GM18858 (cell line): Measurements from ENCODE around the gene CDK5R1.

Experiments
- ATAC-seq: cut with Tn5 transposase; IDR thresholded peaks from one replicate; pipeline ENCODE4 v1.9.1; 2021; ENCODE audit not compliant: unreplicated experiment

The CDK5R1 gene

DNA sequence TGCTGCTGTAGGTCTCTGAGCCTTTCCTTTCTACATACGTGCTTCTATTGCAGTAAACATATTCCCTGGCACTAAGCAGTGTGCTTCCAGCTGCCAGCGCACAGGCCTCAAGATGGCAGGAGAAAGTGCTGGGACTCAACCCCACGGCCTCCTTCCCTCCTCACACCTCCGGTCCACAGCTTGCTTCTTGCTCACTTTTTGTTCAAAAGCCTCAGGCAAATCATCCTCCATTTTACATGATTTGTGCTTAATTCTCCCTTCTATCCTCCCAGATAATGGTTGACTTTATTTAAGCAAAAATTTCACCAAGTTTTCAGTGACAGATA is 5.4 kb downstream of the CDK5R1 start:
- ATAC-seq: no peak

DNA sequence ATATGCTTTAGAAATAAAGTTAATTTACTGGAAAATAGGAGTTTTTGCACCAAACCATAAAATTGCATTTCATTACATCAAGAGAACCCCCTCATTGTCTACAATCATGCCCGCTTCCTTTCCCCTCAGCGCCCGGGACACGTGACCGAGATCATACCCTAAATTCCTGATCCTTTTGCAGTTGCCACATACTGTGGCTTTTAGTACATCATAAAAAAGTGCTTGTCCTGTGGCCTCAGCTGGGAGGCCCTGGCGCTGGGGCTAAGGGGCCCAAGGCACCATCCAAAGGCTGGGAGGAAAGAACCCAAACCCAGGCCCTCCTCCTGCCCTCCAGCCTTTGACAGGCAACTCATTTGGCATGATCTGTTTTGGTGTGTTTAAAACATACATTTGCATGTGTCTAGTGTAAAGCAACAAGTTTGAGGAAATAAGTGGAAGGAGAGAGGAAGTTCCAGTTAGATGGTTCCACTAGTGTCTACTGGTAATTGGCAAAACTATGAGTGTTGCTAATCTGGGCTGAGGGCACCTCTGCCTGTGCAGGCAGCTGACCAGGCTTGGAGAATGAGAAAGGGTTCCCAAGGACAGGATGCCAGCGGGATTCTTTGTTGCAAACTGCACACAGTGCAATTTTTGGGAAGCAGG is 6.0 kb downstream of the CDK5R1 start:
- no peak for ATAC-seq

DNA sequence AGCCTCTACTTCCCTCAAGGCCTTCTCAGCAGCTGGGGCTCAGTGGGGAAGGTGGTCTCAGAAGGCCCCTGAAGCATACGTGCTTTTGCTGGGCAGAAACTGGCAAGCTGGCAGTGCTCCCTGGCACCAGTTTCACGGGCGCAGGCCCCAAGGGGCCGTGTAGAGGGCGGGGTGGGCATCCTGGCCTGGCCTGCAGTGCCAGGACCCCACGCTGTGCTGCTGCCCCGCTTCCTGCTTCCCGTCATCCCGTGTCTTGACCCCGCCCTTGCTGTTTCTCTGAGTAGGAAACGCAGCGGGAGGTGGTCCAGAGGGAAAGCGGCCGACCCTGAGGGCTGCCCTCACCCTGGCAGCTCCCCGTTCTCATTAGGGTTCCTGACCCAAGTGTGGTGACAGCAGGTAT is 6.8 kb downstream of the CDK5R1 start:
- no peak for ATAC-seq

DNA sequence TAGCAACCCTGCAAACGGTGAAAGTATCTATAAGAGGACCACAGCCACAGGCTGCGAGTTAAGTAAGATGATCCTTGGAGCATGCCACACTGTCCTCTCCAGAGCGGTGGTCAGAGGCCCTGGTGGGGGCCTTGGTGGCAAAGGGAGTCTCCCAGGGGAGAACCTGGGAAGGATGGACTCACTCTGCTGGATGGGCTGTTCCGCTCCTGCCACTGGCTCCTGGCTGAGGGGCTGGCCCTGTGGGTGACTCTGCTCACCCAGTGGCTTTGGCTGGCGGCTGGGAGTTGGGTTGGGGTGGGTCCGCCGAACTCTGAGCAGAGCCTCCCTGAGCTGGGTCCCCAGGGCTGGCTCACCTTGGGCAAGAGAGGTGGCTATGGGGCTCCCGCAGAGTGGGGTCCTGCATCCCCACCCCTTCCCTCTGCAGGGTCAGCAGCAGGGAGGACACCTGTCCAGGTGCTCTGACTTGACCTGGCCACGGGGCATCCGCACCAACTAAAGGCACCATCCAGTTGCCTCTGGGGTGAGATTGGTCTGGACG is 7.3 kb downstream of the CDK5R1 start:
- ATAC-seq: no peak

DNA sequence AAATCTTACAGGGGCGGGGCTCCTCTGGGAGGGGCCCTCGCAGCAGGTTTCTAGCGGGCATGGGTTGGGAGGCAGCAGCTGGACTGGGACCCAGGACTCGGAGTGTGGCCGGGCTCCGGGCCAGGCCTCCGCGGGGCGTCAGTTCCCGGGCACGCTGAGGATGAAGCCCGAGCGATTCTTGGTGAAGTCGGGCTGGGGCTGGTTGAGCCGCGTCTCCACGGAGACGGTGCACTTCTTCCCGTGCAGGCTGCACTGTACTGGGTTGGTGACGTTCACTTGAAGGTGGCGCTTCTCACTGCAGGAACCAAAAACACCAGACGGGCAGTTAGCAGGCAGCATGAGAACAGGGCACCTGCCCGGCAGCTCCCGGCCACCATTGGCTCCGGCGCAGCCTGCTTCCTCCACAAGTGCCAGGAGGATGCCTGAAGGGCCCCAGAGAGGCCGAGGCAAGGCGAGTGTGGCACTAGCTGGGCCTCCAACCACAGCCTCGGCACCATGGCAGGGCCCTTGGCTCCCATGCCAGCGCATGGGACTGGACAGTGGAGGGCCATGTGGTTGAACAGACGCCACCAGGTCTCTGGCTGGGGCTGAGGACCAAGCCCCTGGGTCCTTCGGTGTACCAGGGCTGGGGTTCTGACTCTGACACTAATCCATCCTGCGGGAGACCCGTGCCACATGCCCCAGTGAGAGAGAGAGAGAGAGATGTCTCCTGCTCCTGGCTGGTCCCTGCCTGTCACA is 8.0 kb downstream of the CDK5R1 start:
- ATAC-seq: no peak

DNA sequence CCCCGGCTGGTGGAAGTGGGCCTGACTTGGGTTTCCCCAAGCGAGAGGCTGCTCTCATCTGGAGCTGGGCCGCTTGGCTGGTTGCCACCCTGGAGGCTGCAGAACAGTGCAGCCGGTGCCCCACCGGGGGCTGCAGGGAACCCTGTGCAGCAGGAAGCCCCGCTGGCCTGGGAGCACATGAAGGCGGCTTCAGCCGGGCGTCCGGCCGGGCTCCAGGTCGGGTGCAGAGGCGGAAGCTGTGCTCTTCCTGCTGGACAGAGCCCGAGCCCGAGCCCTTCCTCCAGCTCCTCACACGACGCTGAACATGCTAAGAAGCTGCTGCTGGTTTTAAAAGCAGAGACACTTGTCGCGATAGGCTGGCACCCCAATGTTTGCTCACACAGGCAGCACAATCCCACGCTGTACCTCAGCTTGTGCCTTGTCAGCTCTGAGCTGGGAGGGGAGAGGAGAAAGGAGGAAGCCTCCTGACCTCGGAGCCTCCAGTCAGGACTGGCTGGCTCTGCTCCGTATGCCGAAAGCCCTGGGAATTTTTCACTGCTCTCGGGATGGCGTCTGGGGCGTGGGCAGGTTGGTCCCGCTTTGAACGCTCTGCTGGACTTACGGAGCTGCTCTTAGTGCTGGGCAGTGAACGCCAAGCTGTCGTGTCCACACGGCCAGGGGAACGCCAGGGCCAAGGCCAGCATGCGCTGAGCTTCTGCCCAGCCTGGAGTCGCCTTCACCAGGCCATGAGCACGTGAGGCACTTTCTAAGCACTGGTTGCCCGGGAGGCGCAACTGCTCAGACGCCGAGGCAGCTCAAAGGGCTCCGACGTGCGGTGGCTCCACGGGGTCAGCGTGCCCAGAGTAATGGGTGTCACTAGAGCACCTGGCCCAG is 8.8 kb downstream of the CDK5R1 start:
- no peak for ATAC-seq

DNA sequence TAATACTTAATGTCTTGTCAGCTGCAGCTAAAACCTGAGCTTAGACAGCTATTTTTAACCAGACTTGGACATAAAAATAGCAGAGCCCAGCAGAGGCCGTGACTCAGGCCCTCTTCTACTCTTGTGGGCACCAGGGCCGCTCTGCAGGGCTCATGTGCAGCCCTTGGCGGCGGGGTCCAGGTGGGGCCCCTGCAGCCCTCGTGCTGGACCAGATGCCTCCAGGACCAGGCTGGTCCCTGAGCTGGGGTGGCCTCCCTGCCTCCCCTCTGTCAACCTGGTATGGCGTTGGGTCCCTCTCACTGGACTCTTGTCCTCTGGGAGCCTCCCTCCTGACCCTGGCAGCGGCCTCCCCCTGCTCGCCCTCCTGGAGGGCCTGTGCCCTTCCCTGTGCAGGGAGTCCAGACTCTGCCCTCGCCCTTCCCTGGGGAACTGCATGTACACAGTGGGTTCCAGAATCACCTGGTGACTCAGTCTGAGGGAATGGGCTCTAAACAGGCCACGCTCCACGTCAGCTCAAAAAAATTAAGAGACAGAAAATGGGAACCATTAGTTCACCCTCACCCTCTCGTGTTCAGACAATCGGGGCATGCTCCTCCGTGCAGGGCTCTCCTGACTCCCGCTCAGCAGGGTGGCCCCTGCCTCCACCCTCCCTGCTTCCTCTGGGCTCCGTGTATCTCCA is 9.7 kb downstream of the CDK5R1 start:
- no peak for ATAC-seq

DNA sequence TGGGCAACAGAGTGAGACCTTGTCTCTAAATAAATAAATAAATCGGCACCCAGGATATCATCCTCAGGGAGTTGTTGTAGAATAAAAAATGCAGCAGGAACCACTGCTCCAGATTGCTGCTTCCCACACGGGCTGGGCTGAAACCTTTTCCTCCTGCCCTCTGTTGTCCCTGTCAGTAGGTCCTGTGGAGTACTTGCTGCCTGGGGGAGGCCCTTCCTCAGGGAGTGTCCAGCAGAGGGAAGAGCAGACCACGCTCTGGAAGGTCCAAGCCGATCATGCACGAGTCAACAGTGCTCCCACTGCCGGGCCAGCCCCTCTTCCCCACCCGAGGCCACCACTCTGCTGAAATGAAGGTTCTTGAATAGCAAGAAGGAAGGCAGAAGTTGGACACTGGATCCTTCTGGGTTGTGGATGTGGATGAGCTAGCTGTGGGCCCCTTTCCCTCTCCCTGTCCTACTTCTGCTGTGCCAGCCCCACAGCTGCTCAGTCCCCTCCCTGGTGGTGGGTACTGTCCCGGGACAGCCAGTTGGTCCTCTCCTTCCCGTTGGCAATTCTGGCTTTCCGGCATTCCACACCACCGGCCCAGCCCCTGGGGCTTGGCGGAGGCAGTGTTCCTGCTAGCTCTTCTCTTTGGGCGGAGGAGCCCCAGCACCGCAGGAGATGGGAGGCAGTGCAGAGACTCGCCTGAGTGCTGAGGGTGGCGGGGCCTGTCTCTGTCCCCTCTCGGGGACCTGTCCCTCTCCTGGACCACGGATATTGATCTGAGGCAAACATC is 10.8 kb downstream of the CDK5R1 start:
- ATAC-seq: no peak

DNA sequence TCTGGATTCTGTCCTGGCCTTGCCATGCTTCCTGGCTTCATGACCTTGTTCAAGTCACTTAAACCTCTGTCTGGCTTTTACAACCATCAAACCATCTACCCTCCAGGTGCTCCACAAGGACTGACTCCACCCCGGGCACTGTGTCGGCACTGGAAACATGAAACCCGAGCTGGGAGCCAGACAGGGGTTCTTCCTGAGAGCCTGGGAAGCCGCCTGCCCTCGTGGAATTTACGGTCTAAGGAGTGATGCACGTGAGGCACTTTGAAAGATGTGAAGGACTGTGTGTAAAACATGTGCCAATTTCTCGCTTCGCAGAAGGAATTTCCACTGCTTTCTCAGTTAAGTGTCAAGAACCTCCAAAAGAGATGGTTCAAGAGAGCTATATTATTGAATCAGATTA is 11.6 kb downstream of the CDK5R1 start:
- ATAC-seq: no peak

DNA sequence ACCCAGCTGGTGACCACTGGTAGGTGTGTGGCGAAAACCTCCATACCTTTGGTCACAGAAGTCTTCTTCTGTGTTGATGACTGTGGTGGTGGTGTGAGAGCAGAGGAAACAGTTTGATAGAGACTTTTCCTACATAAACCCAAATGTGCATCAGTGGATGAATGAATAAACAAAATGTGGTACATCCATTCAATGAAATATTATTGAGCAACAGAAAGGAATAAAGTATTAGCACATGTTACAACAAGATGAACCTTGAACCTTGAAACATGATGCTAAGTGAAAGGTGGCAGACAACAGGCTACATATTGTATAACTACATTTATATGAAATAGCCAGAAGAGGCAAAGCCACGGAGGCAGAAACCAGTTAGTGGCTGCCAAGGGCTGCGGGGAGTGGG is 15.2 kb downstream of the CDK5R1 start:
- no peak for ATAC-seq

DNA sequence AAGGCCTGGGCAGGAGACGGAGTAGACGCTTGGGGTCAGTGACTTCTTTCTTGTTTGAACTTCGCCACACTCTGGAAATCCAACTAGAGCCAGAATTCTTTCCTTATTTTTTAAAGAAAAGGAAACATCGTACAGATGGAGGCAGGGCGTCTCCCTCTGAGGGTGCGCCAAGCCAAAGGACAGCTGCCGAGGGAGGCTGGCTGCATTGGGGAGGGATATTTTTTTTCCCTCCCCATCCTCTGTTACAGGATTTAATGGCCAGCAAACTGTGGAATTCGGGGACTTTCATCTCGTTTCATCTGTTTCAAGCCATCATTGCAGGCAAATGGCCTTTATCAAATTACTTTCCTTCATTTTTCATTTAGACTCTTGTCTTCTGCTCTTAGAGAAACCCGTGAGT is 15.9 kb downstream of the CDK5R1 start:
- ATAC-seq: no peak

DNA sequence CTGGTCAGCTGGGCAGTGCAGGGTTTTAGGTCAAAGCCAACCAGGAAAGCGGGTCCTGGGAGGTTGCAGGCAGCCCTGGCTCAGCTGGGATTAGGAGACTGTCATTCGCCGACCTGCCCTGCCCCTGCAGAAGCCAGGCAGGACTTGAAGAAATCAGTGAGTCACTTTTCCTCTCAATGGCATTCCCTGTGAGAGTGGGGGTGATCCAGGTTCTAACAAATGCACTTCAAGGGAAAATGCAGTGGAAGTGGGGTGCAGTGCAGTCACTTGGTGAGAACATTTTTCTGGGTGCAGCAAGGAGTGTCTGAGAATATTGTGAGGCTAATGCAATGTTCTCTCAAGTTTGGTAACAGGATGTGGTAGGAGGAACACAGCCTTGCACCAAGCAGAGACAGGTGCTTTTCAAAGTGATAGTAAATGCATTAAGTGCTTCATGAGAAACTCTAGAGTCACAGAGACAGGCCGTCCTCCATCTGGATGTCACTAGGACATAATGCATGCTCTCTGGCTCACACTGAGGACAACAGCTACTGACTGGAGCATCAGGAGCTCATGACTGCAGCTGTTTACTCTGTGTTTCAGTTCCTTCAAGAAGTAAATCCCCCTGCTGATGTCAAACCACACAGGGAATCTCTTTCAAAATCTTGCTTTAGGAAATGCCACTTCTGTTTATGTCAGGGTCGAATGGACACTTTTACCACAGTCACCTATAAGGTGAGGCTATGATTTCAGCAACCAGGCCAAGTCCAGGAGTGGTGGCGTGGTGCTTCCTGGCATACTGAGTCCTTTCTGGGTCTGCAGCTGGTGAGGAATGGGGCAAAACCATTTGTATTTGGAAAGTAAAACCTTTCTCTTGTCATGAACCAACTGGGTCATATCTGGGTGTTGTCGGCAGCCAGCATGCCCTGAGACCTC is 16.7 kb downstream of the CDK5R1 start:
- peak; percentile 86 for ATAC-seq

DNA sequence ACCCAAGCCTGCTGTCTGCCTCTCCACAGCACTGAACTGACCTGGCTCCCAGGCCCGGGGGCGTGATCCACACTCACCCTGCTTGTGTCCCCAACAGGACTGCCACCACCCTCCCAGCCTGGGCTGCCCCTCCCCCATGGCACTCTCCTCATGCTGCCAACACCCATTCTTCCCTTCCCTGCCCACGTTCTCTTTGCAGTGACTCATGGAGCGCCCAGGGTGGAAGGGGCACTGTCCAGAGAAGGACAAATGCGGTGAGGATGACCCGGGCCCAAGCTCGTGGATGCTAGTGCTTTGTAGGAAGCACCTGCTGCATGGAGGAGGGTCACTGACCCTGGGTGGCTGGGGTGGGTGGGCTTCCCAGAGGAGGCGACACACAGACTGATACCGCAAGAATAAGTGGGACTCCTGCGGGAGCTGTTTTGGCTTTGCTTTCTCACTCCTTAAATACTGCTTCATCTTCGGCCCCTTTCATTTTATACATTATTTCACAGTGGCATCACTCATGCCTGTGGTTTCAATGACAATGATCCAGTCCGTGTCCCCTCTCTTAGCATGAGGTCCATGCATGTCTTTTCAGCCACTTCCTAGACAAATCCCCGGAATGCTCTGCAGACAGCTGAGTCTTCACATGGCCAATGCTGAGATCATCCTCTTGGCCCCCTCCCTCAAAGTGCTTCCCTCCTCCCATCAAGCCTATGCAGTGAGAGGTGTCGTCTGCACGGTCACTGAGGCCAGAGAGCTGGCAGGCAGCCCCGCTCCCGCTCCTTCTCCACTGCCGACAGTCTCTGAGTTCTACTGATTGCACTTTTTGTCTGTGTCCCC is 17.6 kb downstream of the CDK5R1 start:
- no peak for ATAC-seq

DNA sequence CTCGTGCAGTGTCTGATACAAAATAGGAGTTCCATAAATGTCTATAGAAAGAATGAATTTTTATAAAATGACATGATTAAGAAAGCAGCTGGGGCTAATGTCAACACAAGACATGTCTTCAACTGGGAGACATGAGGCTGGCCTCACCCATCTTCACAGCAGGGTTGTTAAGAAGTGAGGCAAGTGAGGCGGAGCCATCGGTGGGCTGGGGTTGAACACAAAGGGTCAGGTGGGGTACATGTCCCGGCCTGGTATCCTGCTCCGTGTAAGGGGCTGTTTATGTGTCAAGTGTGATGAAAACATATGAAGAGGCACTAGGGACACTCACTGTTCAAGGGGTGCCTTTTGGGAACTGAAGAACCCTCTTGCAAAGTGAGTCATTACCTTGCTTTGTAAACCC is 22.1 kb downstream of the CDK5R1 start:
- ATAC-seq: no peak

DNA sequence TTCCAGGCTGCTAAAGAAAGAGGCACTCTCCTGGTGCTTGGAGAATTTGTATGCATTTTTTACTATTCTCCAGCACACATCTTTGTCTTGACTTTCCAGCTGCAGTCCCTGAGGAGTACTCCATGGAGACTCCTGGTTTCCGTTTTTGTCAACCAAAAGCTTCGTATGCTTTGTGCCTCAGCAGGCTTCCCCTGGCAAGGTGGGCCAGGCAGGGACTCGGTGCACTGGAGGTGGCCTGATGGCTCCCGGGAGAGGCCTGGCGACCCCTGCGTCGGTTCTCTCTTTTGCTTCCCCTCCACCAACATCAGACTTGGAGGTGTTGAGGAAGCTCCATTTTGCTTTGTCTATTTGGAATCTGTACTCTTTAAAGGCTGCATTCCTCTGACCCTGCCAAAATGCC is 23.7 kb downstream of the CDK5R1 start:
- ATAC-seq: no peak

DNA sequence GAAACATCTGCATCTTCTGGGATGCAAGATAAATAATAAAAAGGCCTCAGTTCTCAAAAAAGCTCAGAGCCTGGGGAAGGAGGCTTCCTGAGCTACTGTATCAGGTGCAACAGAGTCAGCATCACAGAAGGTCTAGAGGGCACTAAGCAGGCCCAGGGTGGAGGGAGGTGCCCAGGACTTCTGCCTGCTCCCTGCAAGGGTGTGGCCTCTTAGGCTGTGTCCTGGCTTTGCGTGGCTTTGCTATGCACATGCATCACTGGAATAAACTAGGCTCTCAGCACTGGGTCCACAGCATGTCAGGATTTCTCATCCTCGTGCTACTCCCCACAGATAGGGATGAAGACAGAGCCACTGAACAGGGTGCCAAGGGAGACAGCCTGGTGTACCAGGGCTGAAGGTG is 25.5 kb downstream of the CDK5R1 start:
- ATAC-seq: no peak

DNA sequence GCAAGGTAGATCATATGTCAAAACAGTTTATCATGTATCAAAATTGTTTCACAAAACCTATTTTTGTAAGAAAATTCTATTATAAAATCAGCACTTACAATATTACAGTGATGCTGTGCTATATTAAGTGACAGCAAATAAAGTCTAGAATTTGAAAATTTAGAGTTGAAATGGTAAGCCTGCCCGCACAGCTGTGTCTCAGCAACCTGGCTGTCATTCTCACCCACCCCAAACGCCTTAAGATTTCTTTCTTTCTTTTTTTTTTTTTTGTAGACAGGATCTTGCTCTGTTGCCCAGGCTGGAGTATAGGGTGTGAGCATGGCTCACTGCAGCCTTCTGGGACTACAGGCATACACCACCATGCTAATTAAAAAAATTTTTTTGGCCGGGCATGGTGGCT is 26.8 kb downstream of the CDK5R1 start:
- ATAC-seq: no peak

DNA sequence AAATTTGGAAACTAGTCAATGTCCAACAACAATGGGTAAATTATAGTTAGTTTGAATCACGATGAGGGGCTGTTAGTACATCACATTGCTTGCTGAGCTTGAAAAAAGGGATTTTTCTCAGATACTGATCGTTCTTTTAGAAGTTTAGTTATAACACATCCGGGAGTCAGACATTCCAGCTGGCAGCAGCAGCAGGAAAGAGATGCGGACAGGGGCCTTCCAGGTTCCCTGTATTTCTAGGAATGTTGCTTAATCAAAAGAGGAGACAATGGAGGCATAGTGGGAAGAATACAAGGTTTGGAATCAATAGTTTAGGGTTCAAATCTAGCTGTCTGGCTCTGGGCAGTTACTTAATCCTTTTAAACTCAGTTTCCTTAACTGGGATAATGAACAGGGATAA is 27.8 kb downstream of the CDK5R1 start:
- ATAC-seq: no peak
